Measurements from ENCODE around the gene EHD1. TPM values are rescaled to one million over a fixed set of nuclear protein-coding genes. Genes with fewer than 3 reads are reported as not detected.

Gene EHD1
- total and polyA plus RNA-seq, 9 of the 15 experiments (the other 6 are each of a cell fraction or from before 2014, with no cell fraction given) = 0.46 to 65.0 (median 16.4) TPM

DNA sequence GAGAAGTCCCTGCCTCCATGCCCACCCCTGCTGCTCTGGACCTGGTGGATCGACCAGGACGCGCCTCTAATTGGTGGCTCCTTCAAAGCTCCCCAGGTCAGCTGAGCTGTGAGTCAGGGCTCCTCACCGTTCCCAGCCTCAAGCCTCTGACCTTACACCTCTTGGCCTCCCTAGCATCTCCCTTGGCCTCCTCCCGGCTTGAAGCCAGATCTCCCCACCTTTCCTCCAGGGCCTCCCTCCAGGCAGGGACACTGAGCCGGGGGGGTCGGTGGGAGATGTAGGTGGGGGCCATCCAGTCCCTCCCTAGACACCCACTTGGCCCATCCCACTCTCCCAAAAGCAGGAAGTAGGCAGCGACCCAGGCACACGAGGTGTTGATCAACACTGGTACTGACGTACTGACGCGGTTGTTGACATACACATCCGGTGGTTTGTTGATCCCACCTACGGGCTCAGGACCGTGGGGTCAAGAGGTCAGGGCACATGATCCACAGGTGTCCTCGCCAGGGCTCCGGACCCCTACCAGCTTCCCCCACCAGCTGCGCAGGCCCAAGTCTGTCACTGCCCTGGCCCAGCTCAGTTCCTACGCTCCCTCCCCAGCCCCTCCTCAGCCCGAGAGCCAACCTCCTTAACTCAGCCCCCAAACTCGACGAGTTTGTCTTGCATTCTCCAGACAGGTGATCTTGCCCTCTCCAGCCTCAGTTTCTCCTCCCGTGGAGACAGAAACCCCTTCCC lies 37.8 kb upstream of the EHD1 start (continued):
- TF ChIP-seq, protein P1, sequence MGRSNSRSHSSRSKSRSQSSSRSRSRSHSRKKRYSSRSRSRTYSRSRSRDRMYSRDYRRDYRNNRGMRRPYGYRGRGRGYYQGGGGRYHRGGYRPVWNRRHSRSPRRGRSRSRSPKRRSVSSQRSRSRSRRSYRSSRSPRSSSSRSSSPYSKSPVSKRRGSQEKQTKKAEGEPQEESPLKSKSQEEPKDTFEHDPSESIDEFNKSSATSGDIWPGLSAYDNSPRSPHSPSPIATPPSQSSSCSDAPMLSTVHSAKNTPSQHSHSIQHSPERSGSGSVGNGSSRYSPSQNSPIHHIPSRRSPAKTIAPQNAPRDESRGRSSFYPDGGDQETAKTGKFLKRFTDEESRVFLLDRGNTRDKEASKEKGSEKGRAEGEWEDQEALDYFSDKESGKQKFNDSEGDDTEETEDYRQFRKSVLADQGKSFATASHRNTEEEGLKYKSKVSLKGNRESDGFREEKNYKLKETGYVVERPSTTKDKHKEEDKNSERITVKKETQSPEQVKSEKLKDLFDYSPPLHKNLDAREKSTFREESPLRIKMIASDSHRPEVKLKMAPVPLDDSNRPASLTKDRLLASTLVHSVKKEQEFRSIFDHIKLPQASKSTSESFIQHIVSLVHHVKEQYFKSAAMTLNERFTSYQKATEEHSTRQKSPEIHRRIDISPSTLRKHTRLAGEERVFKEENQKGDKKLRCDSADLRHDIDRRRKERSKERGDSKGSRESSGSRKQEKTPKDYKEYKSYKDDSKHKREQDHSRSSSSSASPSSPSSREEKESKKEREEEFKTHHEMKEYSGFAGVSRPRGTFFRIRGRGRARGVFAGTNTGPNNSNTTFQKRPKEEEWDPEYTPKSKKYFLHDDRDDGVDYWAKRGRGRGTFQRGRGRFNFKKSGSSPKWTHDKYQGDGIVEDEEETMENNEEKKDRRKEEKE (IDR thresholded peaks at IDR 0.05; ENCODE audit: borderline replicate concordance in 1 of 2, control insufficient read depth in 1 of 2, low read depth in 2 of 2, low read length in 1 of 2) = no peak
- TF ChIP-seq RBM15 (IDR thresholded peaks at IDR 0.05; ENCODE audit: insufficient read depth, low read length) (no peak), RBFOX2 (IDR thresholded peaks at IDR 0.05; ENCODE audit: low read depth, low read length) (no peak), CC2D1A (IDR thresholded peaks at IDR 0.05) (0 out of 2 replicates have a peak, but pooled peaks have one; percentile 36), MEF2D (tag; conservative IDR thresholded peaks at IDR 0.05; ENCODE audit: low read depth) (no peak), ADNP (tag; IDR thresholded peaks at IDR 0.05) (no peak), ZBTB1 (CRISPR knock-in tag; IDR thresholded peaks at IDR 0.05; ENCODE audit: borderline replicate concordance, low read depth) (no peak), SIRT6 (IDR thresholded peaks at IDR 0.05; ENCODE audit: low read depth, low read length) (no peak), CREBBP (IDR thresholded peaks at IDR 0.05; ENCODE audit: low read depth, low read length) (no peak), ZC3H11A (IDR thresholded peaks at IDR 0.05; ENCODE audit: low read depth, low read length) (no peak), ETV5 (CRISPR knock-in tag; IDR thresholded peaks at IDR 0.05; ENCODE audit: low read depth) (peak; percentile 37; the same call in 1 of the 2 replicates), BRD9 (IDR thresholded peaks at IDR 0.05; ENCODE audit: low read depth, partially characterized antibody) (no peak), TARDBP (IDR thresholded peaks at IDR 0.05) (no peak), LARP7 (IDR thresholded peaks at IDR 0.05) (no peak), TEAD2 (tag; IDR thresholded peaks at IDR 0.05) (no peak), ZBED1 (IDR thresholded peaks at IDR 0.05) (no peak)
- TF ChIP-seq, protein P2, sequence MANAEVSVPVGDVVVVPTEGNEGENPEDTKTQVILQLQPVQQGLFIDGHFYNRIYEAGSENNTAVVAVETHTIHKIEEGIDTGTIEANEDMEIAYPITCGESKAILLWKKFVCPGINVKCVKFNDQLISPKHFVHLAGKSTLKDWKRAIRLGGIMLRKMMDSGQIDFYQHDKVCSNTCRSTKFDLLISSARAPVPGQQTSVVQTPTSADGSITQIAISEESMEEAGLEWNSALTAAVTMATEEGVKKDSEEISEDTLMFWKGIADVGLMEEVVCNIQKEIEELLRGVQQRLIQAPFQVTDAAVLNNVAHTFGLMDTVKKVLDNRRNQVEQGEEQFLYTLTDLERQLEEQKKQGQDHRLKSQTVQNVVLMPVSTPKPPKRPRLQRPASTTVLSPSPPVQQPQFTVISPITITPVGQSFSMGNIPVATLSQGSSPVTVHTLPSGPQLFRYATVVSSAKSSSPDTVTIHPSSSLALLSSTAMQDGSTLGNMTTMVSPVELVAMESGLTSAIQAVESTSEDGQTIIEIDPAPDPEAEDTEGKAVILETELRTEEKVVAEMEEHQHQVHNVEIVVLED (CRISPR knock-in tag; IDR thresholded peaks at IDR 0.05) = no peak
- TF ChIP-seq, protein P3, sequence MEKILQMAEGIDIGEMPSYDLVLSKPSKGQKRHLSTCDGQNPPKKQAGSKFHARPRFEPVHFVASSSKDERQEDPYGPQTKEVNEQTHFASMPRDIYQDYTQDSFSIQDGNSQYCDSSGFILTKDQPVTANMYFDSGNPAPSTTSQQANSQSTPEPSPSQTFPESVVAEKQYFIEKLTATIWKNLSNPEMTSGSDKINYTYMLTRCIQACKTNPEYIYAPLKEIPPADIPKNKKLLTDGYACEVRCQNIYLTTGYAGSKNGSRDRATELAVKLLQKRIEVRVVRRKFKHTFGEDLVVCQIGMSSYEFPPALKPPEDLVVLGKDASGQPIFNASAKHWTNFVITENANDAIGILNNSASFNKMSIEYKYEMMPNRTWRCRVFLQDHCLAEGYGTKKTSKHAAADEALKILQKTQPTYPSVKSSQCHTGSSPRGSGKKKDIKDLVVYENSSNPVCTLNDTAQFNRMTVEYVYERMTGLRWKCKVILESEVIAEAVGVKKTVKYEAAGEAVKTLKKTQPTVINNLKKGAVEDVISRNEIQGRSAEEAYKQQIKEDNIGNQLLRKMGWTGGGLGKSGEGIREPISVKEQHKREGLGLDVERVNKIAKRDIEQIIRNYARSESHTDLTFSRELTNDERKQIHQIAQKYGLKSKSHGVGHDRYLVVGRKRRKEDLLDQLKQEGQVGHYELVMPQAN (IDR thresholded peaks at IDR 0.05; ENCODE audit: borderline replicate concordance) = peak; percentile 65; the same call in 1 of the 2 replicates
- TF ChIP-seq, protein P4, sequence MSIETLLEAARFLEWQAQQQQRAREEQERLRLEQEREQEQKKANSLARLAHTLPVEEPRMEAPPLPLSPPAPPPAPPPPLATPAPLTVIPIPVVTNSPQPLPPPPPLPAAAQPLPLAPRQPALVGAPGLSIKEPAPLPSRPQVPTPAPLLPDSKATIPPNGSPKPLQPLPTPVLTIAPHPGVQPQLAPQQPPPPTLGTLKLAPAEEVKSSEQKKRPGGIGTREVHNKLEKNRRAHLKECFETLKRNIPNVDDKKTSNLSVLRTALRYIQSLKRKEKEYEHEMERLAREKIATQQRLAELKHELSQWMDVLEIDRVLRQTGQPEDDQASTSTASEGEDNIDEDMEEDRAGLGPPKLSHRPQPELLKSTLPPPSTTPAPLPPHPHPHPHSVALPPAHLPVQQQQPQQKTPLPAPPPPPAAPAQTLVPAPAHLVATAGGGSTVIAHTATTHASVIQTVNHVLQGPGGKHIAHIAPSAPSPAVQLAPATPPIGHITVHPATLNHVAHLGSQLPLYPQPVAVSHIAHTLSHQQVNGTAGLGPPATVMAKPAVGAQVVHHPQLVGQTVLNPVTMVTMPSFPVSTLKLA (conservative IDR thresholded peaks at IDR 0.05) = peak; percentile 94 to 96

Measured in K562 (cell line).